Testis (tissue), 3 donors: Measurements from ENCODE around the gene SPEF2. TPM values are rescaled to one million over a fixed set of nuclear protein-coding genes. Genes with fewer than 3 reads are reported as not detected.

Source experiments
- DNase-seq: peaks from one replicate; pipeline ENCODE4 v3.0.0-alpha.2; 2019
- H3K27ac ChIP-seq, 2 donors: fragments of 200-600 bp; sonication (generic); one replicate each; pipeline ENCODE4 v1.5.1; 2019
- H3K27me3 ChIP-seq: fragments of 200-600 bp; sonication (generic); one replicate; pipeline ENCODE4 v1.5.1; 2019
- H3K36me3 ChIP-seq: fragments of 200-600 bp; sonication (generic); one replicate; pipeline ENCODE4 v1.5.1; 2017; ENCODE audit warnings: low read depth; ENCODE audit errors: missing control alignments
- H3K4me1 ChIP-seq: fragments of 200-600 bp; sonication (generic); one replicate; pipeline ENCODE4 v1.5.1; 2019
- H3K4me3 ChIP-seq, 2 donors: fragments of 200-600 bp; sonication (generic); one replicate each; pipeline ENCODE4 v1.5.1; 2017 to 2019
- H3K9me3 ChIP-seq: fragments of 200-600 bp; sonication (generic); one replicate; pipeline ENCODE4 v1.5.1; 2017
- CTCF ChIP-seq, 3 experiments: fragments of 450-650 bp in 2 of 3; fragments of 200-600 bp in 1 of 3; sonication (generic) in 1 of 3; IDR thresholded peaks; one replicate each; pipeline ENCODE4 v1.5.1; 2016 to 2019; ENCODE audit warnings: antibody characterized with exemption in 3 of 3, mild to moderate bottlenecking in 2 of 3, moderate library complexity in 1 of 3
- POLR2A ChIP-seq: fragments of 450-650 bp; IDR thresholded peaks from one replicate; pipeline ENCODE4 v1.6.1; 2017; ENCODE audit warnings: antibody characterized with exemption, mild to moderate bottlenecking, moderate library complexity
- WGBS, 2 donors: methylation state at CpG; one replicate each; pipeline ENCODE4 v1.1.5; 2018; 5-methylcytosine and 5-hydroxymethylcytosine counted together
- intact Hi-C: fragments of 100-400 bp; cut with DNase I; formaldehyde crosslinking; loops from one replicate; pipeline ENCODE4 v1.15.1; 2023; ENCODE audit warnings: low total_unique reads
- polyA plus RNA-seq: library from polyadenylated mRNA; stranded (reverse); fragments of 350-450 nt; fragmentation: Illumina TruSeq; extraction: RNeasy Lipid Tissue Mini Kit (QIAGEN cat#74804); gene quantifications from one replicate; pipeline ENCODE4 v1.2.3, GENCODE V29; 2014; ENCODE audit warnings: low read depth, low replicate concordance; ENCODE audit not compliant: insufficient read depth
- total RNA-seq, 2 donors: library from RNA; depleted of rRNA; stranded (reverse); fragments of >200 nt; gene quantifications; one replicate each; pipeline ENCODE4 v1.2.3, GENCODE V29; 2016

Gene SPEF2
- total and polyA plus RNA-seq, 3 donors from 2014 or later, result 15.9 to 22.7 (median 17.8) TPM

DNA sequence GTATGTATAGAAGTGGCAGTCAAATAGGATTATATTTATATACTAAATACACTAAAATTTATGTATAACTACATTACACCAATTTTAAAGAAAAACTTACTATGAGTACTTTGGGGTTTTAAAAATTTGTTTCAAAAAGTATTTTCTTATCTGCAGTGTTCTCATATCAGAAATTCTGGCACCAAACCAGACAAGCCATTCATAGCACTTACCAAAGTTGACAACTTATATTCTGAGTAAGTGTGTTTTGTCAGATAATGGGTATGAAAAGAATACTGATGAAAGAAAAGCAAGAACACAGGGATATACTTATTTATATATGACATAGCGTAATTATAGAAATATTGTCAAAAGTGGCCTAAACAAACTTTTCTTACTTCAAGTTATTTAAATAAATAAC lies 67.5 kb downstream of the SPEF2 start:
- WGBS, 2 donors, result 95 to 97% methylated on average over 1 of the region's 1 CpG
- no peaks in the 10 kb centered on the region for H3K27me3 ChIP-seq
- TF ChIP-seq POLR2A, result no peak
- TF ChIP-seq CTCF (IDR thresholded peaks at IDR 0.05), result no peak
- H3K36me3 ChIP-seq, result no peaks in the 10 kb centered on the region
- H3K27ac ChIP-seq, result no peak overlapping the region
- no peak for DNase-seq
- no peak overlapping the region for H3K4me3 ChIP-seq
- intact Hi-C loops, result no loop called here
- no peaks in the 10 kb centered on the region for H3K9me3 ChIP-seq
- no peaks in the 10 kb centered on the region for H3K4me1 ChIP-seq

DNA sequence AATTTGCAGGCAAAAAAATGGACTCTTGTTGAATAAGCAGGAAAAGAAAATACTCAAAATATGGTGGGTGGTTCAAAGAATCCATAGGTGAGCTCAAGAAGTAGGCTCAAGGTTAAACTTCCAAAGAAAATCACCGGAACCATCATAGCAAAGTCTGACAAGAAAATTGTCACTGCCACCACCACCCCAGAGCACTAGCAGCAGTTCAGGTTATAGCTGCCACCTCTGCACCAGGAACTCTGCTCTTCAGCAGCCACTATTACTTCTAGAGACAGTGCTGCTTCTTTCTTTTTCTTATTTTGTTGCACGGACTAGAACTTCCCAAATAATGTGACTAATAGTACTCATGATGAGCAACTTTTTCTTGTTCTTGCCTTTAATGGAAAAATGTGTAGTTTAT lies 70.3 kb downstream of the SPEF2 start:
- H3K36me3 ChIP-seq, result no peaks in the 10 kb centered on the region
- no peaks in the 10 kb centered on the region for H3K27me3 ChIP-seq
- no peaks in the 10 kb centered on the region for H3K4me1 ChIP-seq
- no peak overlapping the region for H3K4me3 ChIP-seq
- no peak for DNase-seq
- no peaks in the 10 kb centered on the region for H3K9me3 ChIP-seq
- H3K27ac ChIP-seq, result no peak overlapping the region
- intact Hi-C loops, result no loop called here
- TF ChIP-seq POLR2A (no peak), CTCF (IDR thresholded peaks at IDR 0.05) (no peak)
- 67 to 86% methylated on average over 2 of the region's 2 CpGs for WGBS, 2 donors

GRCh38 chr5:35694481-35694880 lies 76.8 kb downstream of the SPEF2 start:
- no peaks in the 10 kb centered on the region for H3K4me1 ChIP-seq
- DNase-seq, result no peak

GRCh38 chr5:35698047-35698808 lies 80.6 kb downstream of the SPEF2 start:
- no peak for DNase-seq

More at GRCh38 chr5:35694481-35694880, 76.8 kb downstream of the SPEF2 start:
- Histone ChIP-seq H3K4me3 (no peak overlapping the region), H3K27ac (no peak overlapping the region), H3K9me3 (no peaks in the 10 kb centered on the region), H3K36me3 (no peaks in the 10 kb centered on the region), H3K27me3 (no peaks in the 10 kb centered on the region)
- TF ChIP-seq CTCF (IDR thresholded peaks at IDR 0.05) (no peak), POLR2A (no peak)
- intact Hi-C loops, result no loop called here
- WGBS, 2 donors, result 65 to 67% methylated on average over 2 of the region's 2 CpGs

More at GRCh38 chr5:35698047-35698808, 80.6 kb downstream of the SPEF2 start:
- H3K4me1 ChIP-seq, result no peaks in the 10 kb centered on the region
- no peaks in the 10 kb centered on the region for H3K36me3 ChIP-seq
- WGBS, 2 donors, result 88 to 91% methylated on average over 4 of the region's 4 CpGs
- intact Hi-C loops, result no loop called here
- no peak for TF ChIP-seq CTCF (IDR thresholded peaks at IDR 0.05)
- no peak for TF ChIP-seq POLR2A
- no peak overlapping the region for H3K4me3 ChIP-seq
- H3K27me3 ChIP-seq, result no peaks in the 10 kb centered on the region
- H3K27ac ChIP-seq, result no peak overlapping the region
- H3K9me3 ChIP-seq, result no peaks in the 10 kb centered on the region
